ENCODE data around the gene ZNF267. TPM values are rescaled to one million over a fixed set of nuclear protein-coding genes. Genes with fewer than 3 reads are reported as not detected.

Gene ZNF267
- total and polyA plus RNA-seq, 2 of the 13 experiments (the other 11 are each of a cell fraction or from before 2014, with no cell fraction given), result 3.0 to 30.0 TPM

DNA sequence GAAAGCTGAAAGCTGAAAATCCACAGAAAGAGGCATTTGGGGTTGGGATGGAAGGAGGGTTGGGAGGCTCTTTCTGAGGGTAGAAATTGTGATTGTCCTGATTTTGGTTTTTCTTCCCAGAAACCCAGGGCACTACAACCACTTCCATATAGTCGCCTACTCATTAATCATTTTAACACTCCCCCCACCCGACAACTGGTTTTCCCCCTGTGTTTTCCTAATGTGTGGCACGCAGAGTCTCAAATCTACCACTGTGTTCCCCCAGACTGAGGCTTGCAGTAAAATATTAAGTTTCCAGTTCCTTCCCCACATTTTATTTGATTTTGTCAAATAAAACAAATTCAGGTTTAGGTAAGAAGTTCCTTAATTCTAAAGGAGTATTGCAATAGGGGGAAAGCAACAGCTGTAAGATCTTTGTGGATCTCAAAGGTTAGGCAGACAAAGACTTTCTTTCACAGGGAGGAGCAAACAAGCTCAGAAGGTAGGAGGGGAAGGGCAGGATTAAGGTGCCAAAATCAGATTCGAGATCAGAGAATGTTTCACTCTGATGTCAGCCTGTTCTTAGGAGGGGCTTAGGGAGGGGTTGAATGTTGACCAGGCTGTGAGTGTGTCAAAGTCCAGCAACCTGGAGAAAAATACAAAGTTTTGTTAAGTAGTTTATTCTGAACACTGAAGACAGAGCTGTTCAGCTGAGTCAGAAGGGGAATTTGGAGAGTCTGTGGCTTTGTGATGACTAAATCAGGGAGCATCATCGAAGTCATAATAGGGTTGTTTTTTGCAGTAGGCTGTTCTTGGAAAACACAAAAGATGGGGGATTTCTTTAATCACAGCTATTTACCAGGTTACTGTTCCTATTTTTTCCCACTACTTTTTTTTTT, 3.6 kb downstream of the ZNF267 start (continued):
- TF ChIP-seq PAXIP1 (CRISPR knock-in tag; conservative IDR thresholded peaks at IDR 0.05), result peak; percentile 83
- peak; percentile 43 for TF ChIP-seq CEBPG (CRISPR knock-in tag; IDR thresholded peaks at IDR 0.05)
- no peak for TF ChIP-seq FOXA1 (IDR thresholded peaks at IDR 0.05)
- peak; percentile 66; the same call in 1 of the 2 replicates for TF ChIP-seq FOXA1 (CRISPR knock-in tag; IDR thresholded peaks at IDR 0.05)
- no peak for TF ChIP-seq SOX13 (IDR thresholded peaks at IDR 0.05)
- TF ChIP-seq SOX13 (CRISPR knock-in tag; conservative IDR thresholded peaks at IDR 0.05 in 1 of 2, IDR thresholded peaks at IDR 0.05 in 1 of 2), result peak in 1 of 2 experiments; percentile 90; a peak in 2 of 4 replicates
- peak; percentile 73 for TF ChIP-seq NCOA2 (CRISPR knock-in tag; IDR thresholded peaks at IDR 0.05)
- TF ChIP-seq HNF4A (CRISPR knock-in tag; IDR thresholded peaks at IDR 0.05), result peak; percentile 92
- 0 out of 2 replicates have a peak, but pooled peaks have one; percentile 29 for TF ChIP-seq YEATS4 (CRISPR knock-in tag; IDR thresholded peaks at IDR 0.05; ENCODE audit: borderline replicate concordance)
- TF ChIP-seq, protein P1, sequence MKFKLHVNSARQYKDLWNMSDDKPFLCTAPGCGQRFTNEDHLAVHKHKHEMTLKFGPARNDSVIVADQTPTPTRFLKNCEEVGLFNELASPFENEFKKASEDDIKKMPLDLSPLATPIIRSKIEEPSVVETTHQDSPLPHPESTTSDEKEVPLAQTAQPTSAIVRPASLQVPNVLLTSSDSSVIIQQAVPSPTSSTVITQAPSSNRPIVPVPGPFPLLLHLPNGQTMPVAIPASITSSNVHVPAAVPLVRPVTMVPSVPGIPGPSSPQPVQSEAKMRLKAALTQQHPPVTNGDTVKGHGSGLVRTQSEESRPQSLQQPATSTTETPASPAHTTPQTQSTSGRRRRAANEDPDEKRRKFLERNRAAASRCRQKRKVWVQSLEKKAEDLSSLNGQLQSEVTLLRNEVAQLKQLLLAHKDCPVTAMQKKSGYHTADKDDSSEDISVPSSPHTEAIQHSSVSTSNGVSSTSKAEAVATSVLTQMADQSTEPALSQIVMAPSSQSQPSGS (CRISPR knock-in tag; IDR thresholded peaks at IDR 0.05), result peak; percentile 60; the same call in 1 of the 2 replicates
- TF ChIP-seq GATAD1 (CRISPR knock-in tag; IDR thresholded peaks at IDR 0.05), result 0 out of 2 replicates have a peak, but pooled peaks have one; percentile 22
- no peak for TF ChIP-seq SOX6 (IDR thresholded peaks at IDR 0.05)
- peak; percentile 68 for TF ChIP-seq SOX6 (CRISPR knock-in tag; IDR thresholded peaks at IDR 0.05)
- TF ChIP-seq PATZ1 (CRISPR knock-in tag; IDR thresholded peaks at IDR 0.05), result peak; percentile 89
- TF ChIP-seq CREM (IDR thresholded peaks at IDR 0.05), result peak; percentile 77; the same call in 1 of the 2 replicates
- TF ChIP-seq CREM (CRISPR knock-in tag; IDR thresholded peaks at IDR 0.05), result no peak
- 0 out of 2 replicates have a peak, but pooled peaks have one; percentile 31 for TF ChIP-seq MIER2 (CRISPR knock-in tag; IDR thresholded peaks at IDR 0.05)
- no peak for TF ChIP-seq ZMYM3 (CRISPR knock-in tag; IDR thresholded peaks at IDR 0.05)
- TF ChIP-seq, protein P2, sequence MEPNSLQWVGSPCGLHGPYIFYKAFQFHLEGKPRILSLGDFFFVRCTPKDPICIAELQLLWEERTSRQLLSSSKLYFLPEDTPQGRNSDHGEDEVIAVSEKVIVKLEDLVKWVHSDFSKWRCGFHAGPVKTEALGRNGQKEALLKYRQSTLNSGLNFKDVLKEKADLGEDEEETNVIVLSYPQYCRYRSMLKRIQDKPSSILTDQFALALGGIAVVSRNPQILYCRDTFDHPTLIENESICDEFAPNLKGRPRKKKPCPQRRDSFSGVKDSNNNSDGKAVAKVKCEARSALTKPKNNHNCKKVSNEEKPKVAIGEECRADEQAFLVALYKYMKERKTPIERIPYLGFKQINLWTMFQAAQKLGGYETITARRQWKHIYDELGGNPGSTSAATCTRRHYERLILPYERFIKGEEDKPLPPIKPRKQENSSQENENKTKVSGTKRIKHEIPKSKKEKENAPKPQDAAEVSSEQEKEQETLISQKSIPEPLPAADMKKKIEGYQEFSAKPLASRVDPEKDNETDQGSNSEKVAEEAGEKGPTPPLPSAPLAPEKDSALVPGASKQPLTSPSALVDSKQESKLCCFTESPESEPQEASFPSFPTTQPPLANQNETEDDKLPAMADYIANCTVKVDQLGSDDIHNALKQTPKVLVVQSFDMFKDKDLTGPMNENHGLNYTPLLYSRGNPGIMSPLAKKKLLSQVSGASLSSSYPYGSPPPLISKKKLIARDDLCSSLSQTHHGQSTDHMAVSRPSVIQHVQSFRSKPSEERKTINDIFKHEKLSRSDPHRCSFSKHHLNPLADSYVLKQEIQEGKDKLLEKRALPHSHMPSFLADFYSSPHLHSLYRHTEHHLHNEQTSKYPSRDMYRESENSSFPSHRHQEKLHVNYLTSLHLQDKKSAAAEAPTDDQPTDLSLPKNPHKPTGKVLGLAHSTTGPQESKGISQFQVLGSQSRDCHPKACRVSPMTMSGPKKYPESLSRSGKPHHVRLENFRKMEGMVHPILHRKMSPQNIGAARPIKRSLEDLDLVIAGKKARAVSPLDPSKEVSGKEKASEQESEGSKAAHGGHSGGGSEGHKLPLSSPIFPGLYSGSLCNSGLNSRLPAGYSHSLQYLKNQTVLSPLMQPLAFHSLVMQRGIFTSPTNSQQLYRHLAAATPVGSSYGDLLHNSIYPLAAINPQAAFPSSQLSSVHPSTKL (CRISPR knock-in tag; IDR thresholded peaks at IDR 0.05), result peak; percentile 92
